CD14-positive monocyte (primary cell): Measurements from ENCODE around the gene ZXDB. TPM values are rescaled to one million over a fixed set of nuclear protein-coding genes. Genes with fewer than 3 reads are reported as not detected.
A peak's percentile ranks its signal among the peaks of the same experiment; 100 is the strongest.
"Not testable (repeated sequence)": the region's sequence is repeated elsewhere in the genome, so short reads cannot be mapped to it uniquely, and the experiment has no call there.

Experiments
- DNase-seq, 3 donors: peaks; one replicate each; pipeline ENCODE4 v3.0.0-alpha.2; 2011 to 2022
- H2AFZ ChIP-seq: 2 replicates; pipeline ENCODE4 v1.6.0; 2012; ENCODE audit warnings: mild to moderate bottlenecking, low read depth, low read length, inconsistent platforms; ENCODE audit not compliant: insufficient read depth, poor library complexity, severe bottlenecking
- H3K27ac ChIP-seq, 2 donors: 1 replicate in 1 of 2; 2 replicates in 1 of 2; pipeline ENCODE4 v1.5.1; 2012 to 2013; ENCODE audit warnings: low read length in 2 of 2, control low read depth in 1 of 2, inconsistent platforms in 1 of 2, low read depth in 1 of 2, mild to moderate bottlenecking in 1 of 2
- H3K27me3 ChIP-seq, 2 donors: one replicate each; pipeline versions ENCODE4 v1.6.0 to v1.6.1; 2011 to 2013; ENCODE audit warnings: low read length in 2 of 2; ENCODE audit not compliant: control insufficient read depth in 2 of 2, insufficient read depth in 2 of 2
- H3K36me3 ChIP-seq, 2 donors: replicated peaks in 1 of 2; 1 replicate in 1 of 2; 2 replicates in 1 of 2; pipeline versions ENCODE4 v1.5.1 to v1.6.1; 2012 to 2013; ENCODE audit warnings: low read length in 2 of 2, control low read depth in 1 of 2, inconsistent platforms in 1 of 2, mild to moderate bottlenecking in 1 of 2; ENCODE audit not compliant: insufficient read depth in 2 of 2, control insufficient read depth in 1 of 2
- H3K4me1 ChIP-seq, 2 donors: 1 replicate in 1 of 2; 2 replicates in 1 of 2; pipeline versions ENCODE4 v1.5.1 to v1.6.1; 2012 to 2013; ENCODE audit warnings: low read length in 2 of 2, control low read depth in 1 of 2, inconsistent platforms in 1 of 2, mild to moderate bottlenecking in 1 of 2, moderate library complexity in 1 of 2; ENCODE audit not compliant: insufficient read depth in 2 of 2, control insufficient read depth in 1 of 2
- H3K4me2 ChIP-seq: replicated peaks from 2 replicates; pipeline ENCODE3; 2012; ENCODE audit warnings: low read length, moderate library complexity, mild to moderate bottlenecking; ENCODE audit not compliant: poor library complexity, severe bottlenecking; ENCODE audit errors: extremely low read depth
- H3K4me3 ChIP-seq, 3 experiments: fragments of 200-600 bp in 1 of 3; sonication (generic) in 1 of 3; replicated peaks in 1 of 3; 1 replicate in 2 of 3; 2 replicates in 1 of 3; pipeline ENCODE4 v1.5.1; 2011 to 2013; ENCODE audit warnings: low read length in 3 of 3, mild to moderate bottlenecking in 3 of 3, control low read depth in 2 of 3, low read depth in 2 of 3, inconsistent platforms in 1 of 3, moderate library complexity in 1 of 3
- H3K79me2 ChIP-seq: 2 replicates; pipeline ENCODE4 v1.6.0; 2012; ENCODE audit warnings: mild to moderate bottlenecking, control low read depth, inconsistent platforms, low read length, moderate library complexity; ENCODE audit not compliant: insufficient read depth
- H3K9ac ChIP-seq: 2 replicates; pipeline ENCODE4 v1.6.0; 2017; ENCODE audit warnings: low read length, mild to moderate bottlenecking; ENCODE audit not compliant: insufficient read depth, poor library complexity, severe bottlenecking
- H3K9me3 ChIP-seq, 2 donors: replicated peaks in 1 of 2; 1 replicate in 1 of 2; 2 replicates in 1 of 2; pipeline versions ENCODE4 v1.5.1 to v1.6.1; 2012 to 2013; ENCODE audit warnings: low read length in 2 of 2, control low read depth in 1 of 2; ENCODE audit not compliant: control insufficient read depth in 1 of 2, insufficient read depth in 1 of 2
- H4K20me1 ChIP-seq: 2 replicates; pipeline ENCODE4 v1.6.0; 2012; ENCODE audit warnings: mild to moderate bottlenecking, low read length, control low read depth, moderate library complexity; ENCODE audit not compliant: insufficient read depth
- H3K27ac Mint-ChIP-seq, 7 donors: one replicate each; pipeline ENCODE4 v1.8.0; 2020; ENCODE audit warnings: mild to moderate bottlenecking in 7 of 7, mixed read lengths in 7 of 7, moderate library complexity in 6 of 7, inconsistent platforms in 2 of 7
- H3K27me3 Mint-ChIP-seq, 3 donors: one replicate each; pipeline ENCODE4 v1.8.0; 2021 to 2022; ENCODE audit warnings: low read depth in 3 of 3, mild to moderate bottlenecking in 3 of 3, mixed read lengths in 3 of 3, moderate library complexity in 3 of 3, inconsistent platforms in 1 of 3
- H3K36me3 Mint-ChIP-seq, 2 donors: one replicate each; pipeline ENCODE4 v1.8.0; 2020; ENCODE audit warnings: mixed read lengths in 2 of 2, inconsistent platforms in 1 of 2, mild to moderate bottlenecking in 1 of 2
- H3K4me1 Mint-ChIP-seq: one replicate; pipeline ENCODE4 v1.8.0; 2020; ENCODE audit warnings: mild to moderate bottlenecking, mixed read lengths
- H3K4me3 Mint-ChIP-seq, 2 donors: one replicate each; pipeline ENCODE4 v1.8.0; 2020; ENCODE audit warnings: mild to moderate bottlenecking in 2 of 2, mixed read lengths in 2 of 2, moderate library complexity in 1 of 2
- H3K9me3 Mint-ChIP-seq, 7 donors: one replicate each; pipeline ENCODE4 v1.8.0; 2020 to 2022; ENCODE audit warnings: mixed read lengths in 7 of 7, mild to moderate bottlenecking in 6 of 7, moderate library complexity in 6 of 7, inconsistent platforms in 2 of 7
- CTCF ChIP-seq: fragments of 200-600 bp; IDR thresholded peaks from one replicate; pipeline ENCODE4 v1.8.0; 2022; ENCODE audit warnings: antibody characterized with exemption, mild to moderate bottlenecking
- WGBS: methylation state at CpG from one replicate; pipeline ENCODE4 v1.1.5; 2013; ENCODE audit warnings: missing lambda C conversion rate; ENCODE audit not compliant: insufficient coverage; 5-methylcytosine and 5-hydroxymethylcytosine counted together
- intact Hi-C, 2 donors: fragments of 100-400 bp; cut with micrococcal nuclease; formaldehyde crosslinking; loops; one replicate each; pipeline versions ENCODE4 v1.15.0 to v1.15.1; 2023
- polyA plus RNA-seq, 3 donors: library from polyadenylated mRNA; depleted of rRNA in 1 of 3; unstranded in 2 of 3; stranded (reverse) in 1 of 3; fragments of 300-500 nt in 2 of 3; fragments of >200 nt in 1 of 3; fragmentation: Illumina TruSeq in 2 of 3; gene quantifications; 1 replicate in 2 of 3; 2 replicates in 1 of 3; pipeline ENCODE4 v1.2.3, GENCODE V29; 2012 to 2021

Gene ZXDB
- polyA plus RNA-seq, 3 donors = 0.96 to 3.2 (median 1.4) TPM

- Histone ChIP-seq H3K79me2 (no peaks in the 10 kb centered on the region), H3K4me3 (no peak overlapping the region), H3K9me3 (no peaks in the 10 kb centered on the region), H3K36me3 (no peaks in the 10 kb centered on the region), H3K4me1 (peaks cover 7 to 10% of the 10 kb centered on the region in 2 donors), H3K27ac (no peak overlapping the region), H3K4me2 (no peak overlapping the region), H3K27me3 (no peaks in the 10 kb centered on the region), H2AFZ (no peak overlapping the region), H3K9ac (no peak overlapping the region), H4K20me1 (no peaks in the 10 kb centered on the region)
- Mint-ChIP-seq H3K36me3 (no peaks in the 10 kb centered on the region), H3K4me1 (peaks cover 9% of the 10 kb centered on the region), H3K4me3 (no peak overlapping the region), H3K27me3 (peaks cover 0 to 3% (median 1%) of the 10 kb centered on the region in 3 donors), H3K9me3 (peaks cover 0 to 3% (median 0%) of the 10 kb centered on the region in 7 donors), H3K27ac (no peak overlapping the region)
- no peak for DNase-seq
- no peak for TF ChIP-seq CTCF
- no CpG with 5 or more reads among the region's 2 CpGs for WGBS
- intact Hi-C loops = no loop called here
Observed at GRCh38 chrX:57587062-57587461, 4.7 kb upstream of the ZXDB start.

- Histone ChIP-seq H3K79me2 (no peaks in the 10 kb centered on the region), H3K9ac (no peak overlapping the region), H3K27ac (no peak overlapping the region), H3K36me3 (no peaks in the 10 kb centered on the region), H3K4me1 (peaks cover 7 to 10% of the 10 kb centered on the region in 2 donors), H4K20me1 (no peaks in the 10 kb centered on the region), H2AFZ (no peak overlapping the region), H3K9me3 (no peaks in the 10 kb centered on the region), H3K4me3 (no peak overlapping the region), H3K4me2 (no peak overlapping the region), H3K27me3 (no peaks in the 10 kb centered on the region)
- H3K27ac Mint-ChIP-seq = peak overlapping the region in 2 of 7 donors; percentile 33 to 57
- no peak overlapping the region for H3K4me3 Mint-ChIP-seq
- no peaks in the 10 kb centered on the region for H3K36me3 Mint-ChIP-seq
- no peak for TF ChIP-seq CTCF
- peaks cover 9% of the 10 kb centered on the region for H3K4me1 Mint-ChIP-seq
- WGBS = no CpG with 5 or more reads among the region's 2 CpGs
- H3K27me3 Mint-ChIP-seq = peaks cover 0 to 3% (median 0%) of the 10 kb centered on the region in 3 donors
- intact Hi-C loops = no loop called here
- H3K9me3 Mint-ChIP-seq = peaks cover 0 to 3% (median 0%) of the 10 kb centered on the region in 7 donors
- no peak for DNase-seq
Observed at GRCh38 chrX:57587607-57588006, 4.2 kb upstream of the ZXDB start.

- Histone ChIP-seq H2AFZ (peak overlapping the region; percentile 50), H3K27ac (peak overlapping the region; percentile 38 to 45), H3K4me2 (peak overlapping the region; percentile 64), H3K4me3 (peak overlapping the region; percentile 26 to 71 (median 56)), H3K9ac (peak overlapping the region; percentile 68), H3K4me1 (peaks cover 21 to 23% of the 10 kb centered on the region in 2 donors)
- not testable (repeated sequence) for H3K36me3 Mint-ChIP-seq, H3K9me3 ChIP-seq, H3K79me2 ChIP-seq, H3K9me3 Mint-ChIP-seq, H3K27me3 Mint-ChIP-seq, H4K20me1 ChIP-seq, H3K36me3 ChIP-seq, H3K27me3 ChIP-seq
- H3K27ac Mint-ChIP-seq = peak overlapping the region in 5 of 7 donors; percentile 71 to 79 (median 75)
- peak in 2 of 3 donors; percentile 8 to 25 for DNase-seq
- peaks cover 35% of the 10 kb centered on the region for H3K4me1 Mint-ChIP-seq
- whole genome bisulfite sequencing = 6% methylated on average over 44 of the region's 84 CpGs
- intact Hi-C loops = loop anchor here in 1 of 2 donors (10.0 kb wide), 1 partner anchor 322 kb away; the partner anchor contains the start of gene ZXDA
- peak overlapping the region; percentile 50 to 70 for H3K4me3 Mint-ChIP-seq
Observed at GRCh38 chrX:57592160-57592893, 516 bp downstream of the ZXDB start.
